IMR-90 (cell line): Measurements from ENCODE around the gene PSG5. TPM values are rescaled to one million over a fixed set of nuclear protein-coding genes. Genes with fewer than 3 reads are reported as not detected.
"Not testable (repeated sequence)": the region's sequence is repeated elsewhere in the genome, so short reads cannot be mapped to it uniquely, and the experiment has no call there.

Source experiments
- ATAC-seq: fragments of 200-7000 bp; cut with Tn5 transposase; 2 replicates; pipeline ENCODE4 v1.9.1; 2020; ENCODE audit warnings: low read depth, mild to moderate bottlenecking, moderate library complexity
- BruUV-seq: library from RNA; stranded (reverse); fragments of 400-500 nt; replicated peaks from 2 replicates; lab custom pipeline; 2021; lab: Mats Ljungman, UMichigan
- CTCF ChIA-PET: fragments of 300-600 bp; formaldehyde crosslinking; extraction: SDS; loops from one replicate; lab custom pipeline; 2021; ENCODE audit warnings: antibody characterized with exemption; lab: Yijun Ruan, JAX
- POLR2A ChIA-PET: fragments of 300-600 bp; sonication (Branson Sonifier 250); formaldehyde crosslinking; loops from one replicate; lab custom pipeline; 2022; ENCODE audit warnings: antibody characterized with exemption; ENCODE audit not compliant: unreplicated experiment; lab: Charles Lee
- DNase-seq: peaks from one replicate; pipeline ENCODE4 v3.0.0; 2013
- H2AFZ ChIP-seq: replicated peaks from 2 replicates; pipeline ENCODE3; 2013; ENCODE audit warnings: low read length, mild to moderate bottlenecking; ENCODE audit not compliant: poor library complexity
- H2AK5ac ChIP-seq: 2 replicates; pipeline ENCODE4 v1.6.1; 2013; ENCODE audit warnings: low read depth, low read length, inconsistent platforms
- H2AK9ac ChIP-seq: replicated peaks from 2 replicates; pipeline ENCODE3; 2013; ENCODE audit warnings: mild to moderate bottlenecking, low read depth, low read length, moderate library complexity; ENCODE audit not compliant: poor library complexity
- H2BK120ac ChIP-seq: 2 replicates; pipeline ENCODE4 v1.6.1; 2013; ENCODE audit warnings: low read depth, low read length, inconsistent platforms
- H2BK15ac ChIP-seq: 3 replicates; pipeline ENCODE4 v1.6.1; 2013; ENCODE audit warnings: low read depth, low read length, inconsistent platforms
- H2BK20ac ChIP-seq: 2 replicates; pipeline ENCODE4 v1.6.1; 2013; ENCODE audit warnings: low read depth, mild to moderate bottlenecking, inconsistent platforms, low read length, moderate library complexity
- H2BK5ac ChIP-seq: 2 replicates; pipeline ENCODE4 v1.6.1; 2013; ENCODE audit warnings: mild to moderate bottlenecking, low read depth, low read length, inconsistent platforms; ENCODE audit not compliant: poor library complexity, severe bottlenecking
- H3K14ac ChIP-seq: replicated peaks from 2 replicates; pipeline ENCODE4 v1.6.1; 2013; ENCODE audit warnings: low read depth, low read length, inconsistent platforms
- H3K18ac ChIP-seq: 2 replicates; pipeline ENCODE4 v1.6.1; 2013; ENCODE audit warnings: low read depth, low read length, control low read depth
- H3K23ac ChIP-seq: 2 replicates; pipeline ENCODE4 v1.6.1; 2013; ENCODE audit warnings: low read depth, low read length, inconsistent platforms
- H3K27ac ChIP-seq: 2 replicates; pipeline ENCODE4 v1.5.1; 2013; ENCODE audit warnings: mild to moderate bottlenecking, control low read depth, low read length; ENCODE audit not compliant: insufficient read depth
- H3K27me3 ChIP-seq: 2 replicates; pipeline ENCODE4 v1.6.1; 2013; ENCODE audit warnings: low read length; ENCODE audit not compliant: control insufficient read depth, insufficient read depth
- H3K36me3 ChIP-seq: 2 replicates; pipeline ENCODE4 v1.6.1; 2013; ENCODE audit warnings: low read length, mixed read lengths; ENCODE audit not compliant: control insufficient read depth, insufficient read depth
- H3K4ac ChIP-seq: 2 replicates; pipeline ENCODE4 v1.6.1; 2013; ENCODE audit warnings: low read depth, low read length, inconsistent platforms
- H3K4me1 ChIP-seq: 2 replicates; pipeline ENCODE4 v1.6.1; 2013; ENCODE audit warnings: low read length, mixed read lengths; ENCODE audit not compliant: control insufficient read depth, insufficient read depth
- H3K4me2 ChIP-seq: 2 replicates; pipeline ENCODE4 v1.6.1; 2013; ENCODE audit warnings: low read depth, mild to moderate bottlenecking, control low read depth, low read length, moderate library complexity
- H3K4me3 ChIP-seq: 2 replicates; pipeline ENCODE4 v1.5.1; 2013; ENCODE audit warnings: low read depth, mild to moderate bottlenecking, control low read depth, low read length, moderate library complexity; ENCODE audit not compliant: insufficient read depth
- H3K56ac ChIP-seq: 2 replicates; pipeline ENCODE4 v1.6.1; 2013; ENCODE audit warnings: low read length, inconsistent platforms; ENCODE audit not compliant: insufficient read depth; ENCODE audit errors: extremely low read depth
- H3K79me1 ChIP-seq, 2 experiments: 2 replicates each; pipeline ENCODE4 v1.6.1; 2013; ENCODE audit warnings: low read length in 2 of 2, inconsistent platforms in 1 of 2, low read depth in 1 of 2
- H3K9ac ChIP-seq: 2 replicates; pipeline ENCODE4 v1.6.1; 2013; ENCODE audit warnings: low read depth, low read length, control low read depth
- H3K9me1 ChIP-seq: 2 replicates; pipeline ENCODE4 v1.6.1; 2013; ENCODE audit warnings: low read length, inconsistent platforms; ENCODE audit not compliant: insufficient read depth
- H3K9me3 ChIP-seq: 2 replicates; pipeline ENCODE4 v1.6.1; 2013; ENCODE audit warnings: low read length; ENCODE audit not compliant: control insufficient read depth, insufficient read depth
- H4K20me1 ChIP-seq: 2 replicates; pipeline ENCODE4 v1.6.1; 2013; ENCODE audit warnings: low read length, inconsistent platforms; ENCODE audit not compliant: insufficient read depth
- H4K5ac ChIP-seq: 2 replicates; pipeline ENCODE4 v1.6.1; 2013; ENCODE audit warnings: mild to moderate bottlenecking, low read depth, low read length, control low read depth
- H4K8ac ChIP-seq, 2 experiments: 2 replicates each; pipeline ENCODE4 v1.6.1; 2013; ENCODE audit warnings: low read depth in 2 of 2, low read length in 2 of 2, control low read depth in 1 of 2, inconsistent platforms in 1 of 2
- H4K91ac ChIP-seq: 2 replicates; pipeline ENCODE4 v1.6.1; 2013; ENCODE audit warnings: low read depth, low read length, inconsistent platforms; ENCODE audit not compliant: insufficient read depth
- BHLHE40 ChIP-seq: fragments of 150-350 bp; IDR thresholded peaks from 2 replicates; pipeline ENCODE4 v1.6.1; 2016; ENCODE audit warnings: mild to moderate bottlenecking, low read depth, low read length
- FOS ChIP-seq: fragments of 150-350 bp; IDR thresholded peaks from 2 replicates; pipeline ENCODE4 v1.6.1; 2016; ENCODE audit warnings: low read depth, low read length
- MAFK ChIP-seq: IDR thresholded peaks from 2 replicates; pipeline ENCODE4 v1.6.1; 2012; ENCODE audit warnings: low read depth, low read length, improper control_type of control experiment
- RAD21 ChIP-seq: IDR thresholded peaks from 2 replicates; pipeline ENCODE4 v1.6.1; 2012; ENCODE audit warnings: low read length, improper control_type of control experiment
- WGBS, 2 experiments: methylation state at CpG; one replicate each; pipeline versions ENCODE4 v1.1.5 to v1.1.7; 2013; ENCODE audit warnings: missing lambda C conversion rate in 2 of 2; ENCODE audit not compliant: insufficient read length in 1 of 2; ENCODE audit errors: extremely low coverage in 2 of 2; 5-methylcytosine and 5-hydroxymethylcytosine counted together
- dilution Hi-C: fragments of 300-500 bp; cut with HindIII; formaldehyde crosslinking; loops from one replicate; pipeline ENCODE4 v1.14.3; 2018; ENCODE audit warnings: low sequenced_read_pairs; ENCODE audit not compliant: unreplicated experiment
- in situ Hi-C: fragments of 300-500 bp; cut with MboI; formaldehyde crosslinking; loops from 3 replicates; pipeline ENCODE4 v1.14.3; 2019; ENCODE audit warnings: low sequenced_read_pairs, inconsistent platforms, mixed read lengths
- intact Hi-C: fragments of 100-400 bp; cut with micrococcal nuclease; formaldehyde crosslinking; loops from 2 replicates; pipeline ENCODE4 v1.10.0; 2022
- polyA plus RNA-seq, 3 experiments: library from polyadenylated mRNA; depleted of rRNA; stranded (reverse); fragments of >200 nt; gene quantifications; 2 replicates each; pipeline ENCODE4 v1.2.3, GENCODE V29; 2012; ENCODE audit warnings: low replicate concordance in 1 of 3
- total RNA-seq: library from RNA; depleted of rRNA; stranded (reverse); fragments of >200 nt; gene quantifications from 2 replicates; pipeline ENCODE4 v1.2.3, GENCODE V29; 2012

PSG5 gene
- total and polyA plus RNA-seq, 2 of the 4 experiments (the other 2 are of a cell fraction): 50.7 to 75.9 TPM

DNA sequence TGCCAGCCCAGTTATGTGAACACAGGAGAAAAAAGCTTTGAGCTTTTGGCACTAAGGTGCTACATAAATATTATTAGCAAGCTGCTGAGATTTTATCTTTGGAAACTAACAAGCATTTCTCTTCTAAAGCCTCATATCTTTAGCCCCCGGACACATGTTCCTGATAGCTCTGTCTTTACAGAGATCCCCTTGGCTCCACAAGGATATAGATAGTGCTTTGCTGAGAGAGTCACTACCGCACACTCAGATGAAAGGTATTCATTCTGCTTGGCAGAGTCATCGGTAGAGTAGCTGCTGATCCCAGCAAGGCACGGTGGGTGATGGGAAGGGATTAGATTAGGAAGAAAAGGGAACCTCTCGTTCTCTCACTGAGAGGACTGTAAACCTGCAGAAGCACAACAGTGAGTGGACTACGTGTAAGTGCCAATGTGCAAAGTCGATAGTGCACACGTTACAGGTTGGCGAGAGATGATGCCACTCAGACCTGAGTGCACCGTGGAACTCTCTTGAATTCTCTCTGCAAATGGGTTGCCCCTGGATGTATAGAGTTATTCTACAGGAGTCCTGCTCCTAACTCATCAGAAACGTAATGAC is 65.8 kb downstream of the PSG5 start:
- H3K4me3 ChIP-seq, dilution Hi-C loops, H2AK9ac ChIP-seq, H4K20me1 ChIP-seq, CTCF ChIA-PET, POLR2A ChIA-PET, H3K36me3 ChIP-seq, H3K9me3 ChIP-seq, BruUV-seq, H3K27me3 ChIP-seq: not testable (repeated sequence)
- Histone ChIP-seq H3K9me1 (peaks cover 14% of the 10 kb centered on the region; the same call in 1 of the 2 replicates), H3K27ac (peak overlapping the region; percentile 91), H4K8ac (peak overlapping the region; percentile 24 to 99), H3K4ac (peak overlapping the region; percentile 99), H4K5ac (peak overlapping the region; percentile 96), H3K56ac (peak overlapping the region; percentile 75), H3K18ac (peak overlapping the region; percentile 98), H3K14ac (peak overlapping the region; percentile 98), H3K79me1 (peaks cover 0 to 21% of the 10 kb centered on the region in 2 experiments; a peak in 3 of 4 replicates), H3K23ac (peak overlapping the region; percentile 99), H2BK120ac (peak overlapping the region; percentile 99), H2BK20ac (peak overlapping the region; percentile 100), H2BK5ac (peak overlapping the region; percentile 100), H3K4me1 (peaks cover 13% of the 10 kb centered on the region; the same call in 1 of the 2 replicates), H4K91ac (peak overlapping the region; percentile 99), H3K9ac (peak overlapping the region; percentile 64; the same call in 1 of the 2 replicates), H2BK15ac (peak overlapping the region; percentile 97; the same call in 2 of the 3 replicates), H2AFZ (peak overlapping the region; percentile 43), H2AK5ac (peak overlapping the region; percentile 99), H3K4me2 (peak overlapping the region; percentile 39; the same call in 1 of the 2 replicates)
- intact Hi-C loops: loop anchor here (5.0 kb wide), 1 partner anchor 62 kb away; no protein-coding TSS in a partner anchor
- 0% methylated on average over 2 of the region's 11 CpGs; no CpG with 5 or more reads in 1 of the 2 experiments for WGBS, 2 experiments
- ATAC-seq: peak; percentile 83
- in situ Hi-C loops: loop anchor here (10.0 kb wide), 1 partner anchor 144 kb away; the partner anchor contains the start of gene PSG9
- DNase-seq: peak; percentile 93
- TF ChIP-seq RAD21: 0 out of 2 replicates have a peak, but pooled peaks have one; percentile 9
- TF ChIP-seq FOS: peak; percentile 81
- 0 out of 2 replicates have a peak, but pooled peaks have one; percentile 9 for TF ChIP-seq BHLHE40
- peak; percentile 56; the same call in 1 of the 2 replicates for TF ChIP-seq MAFK
